ENCODE measurements around the gene GALNT9. TPM values are rescaled to one million over a fixed set of nuclear protein-coding genes. Genes with fewer than 3 reads are reported as not detected.

The GALNT9 gene
- total RNA-seq, 1 donor from 2014 or later = 2.1 TPM

GRCh38 chr12:132354211-132354981 lies 25.0 kb upstream of the GALNT9 start:
- H3K9me3 Mint-ChIP-seq (ENCODE audit: unreplicated experiment) = peaks cover 2% of the 10 kb centered on the region
- peaks cover 4% of the 10 kb centered on the region for H3K4me1 Mint-ChIP-seq (ENCODE audit: low read depth, unreplicated experiment)
- Histone ChIP-seq H3K9me3 (ENCODE audit: insufficient read depth, low read depth, low read length) (peaks cover 10% of the 10 kb centered on the region), H3K4me2 (ENCODE audit: low read length) (no peak overlapping the region), H3K79me2 (ENCODE audit: insufficient read depth, low read length) (no peaks in the 10 kb centered on the region), H3K27ac (ENCODE audit: low read depth, low read length) (no peak overlapping the region), H3K36me3 (ENCODE audit: insufficient read depth, low read length) (no peaks in the 10 kb centered on the region), H3K27me3 (ENCODE audit: insufficient read depth, low read length) (no peaks in the 10 kb centered on the region), H3K4me1 (ENCODE audit: insufficient read depth, low read length) (no peaks in the 10 kb centered on the region), H4K20me1 (ENCODE audit: insufficient read depth, low read length) (no peaks in the 10 kb centered on the region), H3K4me3 (ENCODE audit: insufficient read depth, low read depth, low read length) (no peak overlapping the region), H2AFZ (ENCODE audit: low read depth, low read length) (no peak overlapping the region), H3K9ac (ENCODE audit: low read length) (no peak overlapping the region)
- no peak overlapping the region for H3K4me3 Mint-ChIP-seq (ENCODE audit: unreplicated experiment)
- TF ChIP-seq CTCF (IDR thresholded peaks at IDR 0.05; ENCODE audit: insufficient read depth, low read depth, low read length) = no peak
- no peak for TF ChIP-seq EZH2 (IDR thresholded peaks at IDR 0.05; ENCODE audit: insufficient read depth, low read length)
- no peaks in the 10 kb centered on the region for H3K36me3 Mint-ChIP-seq (ENCODE audit: low read depth, unreplicated experiment)
- DNase-seq (ENCODE audit: low read depth) = no peak
- no peak for FAIRE-seq
- no peak overlapping the region for H3K27ac Mint-ChIP-seq (ENCODE audit: unreplicated experiment)
- H3K27me3 Mint-ChIP-seq (ENCODE audit: low read depth, unreplicated experiment) = peaks cover 9% of the 10 kb centered on the region

GRCh38 chr12:132353811-132354210 lies 24.4 kb upstream of the GALNT9 start:
- TF ChIP-seq EZH2 (IDR thresholded peaks at IDR 0.05; ENCODE audit: insufficient read depth, low read length) (no peak), CTCF (IDR thresholded peaks at IDR 0.05; ENCODE audit: insufficient read depth, low read depth, low read length) (no peak)
- H3K4me1 ChIP-seq (ENCODE audit: insufficient read depth, low read length) = no peaks in the 10 kb centered on the region
- DNase-seq (ENCODE audit: low read depth) (no peak), FAIRE-seq (no peak)
- Mint-ChIP-seq H3K4me3 (ENCODE audit: unreplicated experiment) (no peak overlapping the region), H3K27ac (ENCODE audit: unreplicated experiment) (no peak overlapping the region), H3K27me3 (ENCODE audit: low read depth, unreplicated experiment) (peaks cover 9% of the 10 kb centered on the region), H3K4me1 (ENCODE audit: low read depth, unreplicated experiment) (peaks cover 4% of the 10 kb centered on the region), H3K36me3 (ENCODE audit: low read depth, unreplicated experiment) (no peaks in the 10 kb centered on the region), H3K9me3 (ENCODE audit: unreplicated experiment) (peaks cover 2% of the 10 kb centered on the region)
- H3K4me3 ChIP-seq (ENCODE audit: insufficient read depth, low read depth, low read length) = no peak overlapping the region
- H3K79me2 ChIP-seq (ENCODE audit: insufficient read depth, low read length) = no peaks in the 10 kb centered on the region
- no peaks in the 10 kb centered on the region for H4K20me1 ChIP-seq (ENCODE audit: insufficient read depth, low read length)
- H3K9me3 ChIP-seq (ENCODE audit: insufficient read depth, low read depth, low read length) = peaks cover 10% of the 10 kb centered on the region
- no peaks in the 10 kb centered on the region for H3K36me3 ChIP-seq (ENCODE audit: insufficient read depth, low read length)
- H3K27me3 ChIP-seq (ENCODE audit: insufficient read depth, low read length) = no peaks in the 10 kb centered on the region
- no peak overlapping the region for H3K4me2 ChIP-seq (ENCODE audit: low read length)
- no peak overlapping the region for H2AFZ ChIP-seq (ENCODE audit: low read depth, low read length)
- H3K27ac ChIP-seq (ENCODE audit: low read depth, low read length) = no peak overlapping the region
- no peak overlapping the region for H3K9ac ChIP-seq (ENCODE audit: low read length)

Data from astrocyte (in vitro differentiated cells and primary cell).